CD4-positive, alpha-beta T cell (primary cell): ENCODE data around the gene AP3B2. TPM values are rescaled to one million over a fixed set of nuclear protein-coding genes. Genes with fewer than 3 reads are reported as not detected.

Experiments
- ATAC-seq: fragments of 200-7000 bp; cut with Tn5 transposase; one replicate; pipeline ENCODE4 v1.10.0; 2022; ENCODE audit warnings: mild to moderate bottlenecking; ENCODE audit not compliant: poor library complexity
- CTCF ChIA-PET: fragments of 350-600 bp; sonication (Branson Sonifier 250); formaldehyde crosslinking; loops from one replicate; lab custom pipeline; 2021; ENCODE audit warnings: antibody characterized with exemption, inconsistent platforms; lab: Charles Lee
- POLR2A ChIA-PET: fragments of 350-600 bp; sonication (Branson Sonifier 250); formaldehyde crosslinking; loops from one replicate; lab custom pipeline; 2021; ENCODE audit warnings: antibody characterized with exemption, inconsistent platforms; lab: Charles Lee
- DNase-seq, 14 experiments: peaks; one replicate each; pipeline ENCODE4 v3.0.0-alpha.2; 2013 to 2020; ENCODE audit warnings: mixed read lengths in 2 of 14
- H3K27ac ChIP-seq, 2 donors: one replicate each; pipeline versions ENCODE4 v1.5.1 to v1.7.0; 2013; ENCODE audit warnings: low read length in 2 of 2, low read depth in 1 of 2, mild to moderate bottlenecking in 1 of 2
- H3K27me3 ChIP-seq, 2 experiments: 1 replicate in 1 of 2; 2 replicates in 1 of 2; pipeline versions ENCODE4 v1.6.1 to v1.7.0; 2013; ENCODE audit warnings: low read length in 2 of 2, control low read depth in 1 of 2, mild to moderate bottlenecking in 1 of 2, moderate library complexity in 1 of 2; ENCODE audit not compliant: insufficient read depth in 2 of 2, control insufficient read depth in 1 of 2
- H3K36me3 ChIP-seq: one replicate; pipeline ENCODE4 v1.6.1; 2013; ENCODE audit warnings: low read length, control low read depth; ENCODE audit not compliant: insufficient read depth
- H3K4me1 ChIP-seq: one replicate; pipeline ENCODE4 v1.6.1; 2013; ENCODE audit warnings: low read length, control low read depth; ENCODE audit not compliant: insufficient read depth
- H3K4me3 ChIP-seq: one replicate; pipeline ENCODE4 v1.5.1; 2013; ENCODE audit warnings: mild to moderate bottlenecking, low read length, moderate library complexity
- H3K9me3 ChIP-seq, 2 experiments: 1 replicate in 1 of 2; 2 replicates in 1 of 2; pipeline versions ENCODE4 v1.6.1 to v1.7.0; 2013; ENCODE audit warnings: low read length in 2 of 2, mild to moderate bottlenecking in 2 of 2, control low read depth in 1 of 2, moderate library complexity in 1 of 2; ENCODE audit not compliant: control insufficient read depth in 1 of 2, insufficient read depth in 1 of 2
- H3K27ac Mint-ChIP-seq: one replicate; pipeline ENCODE4 v1.8.0; 2020; ENCODE audit warnings: mixed read lengths
- H3K27me3 Mint-ChIP-seq: one replicate; pipeline ENCODE4 v1.8.0; 2021; ENCODE audit warnings: mixed read lengths
- H3K36me3 Mint-ChIP-seq: one replicate; pipeline ENCODE4 v1.8.0; 2021; ENCODE audit warnings: low read depth, mixed read lengths
- H3K4me1 Mint-ChIP-seq: one replicate; pipeline ENCODE4 v1.8.0; 2021; ENCODE audit warnings: low read depth, mixed read lengths
- H3K4me3 Mint-ChIP-seq: one replicate; pipeline ENCODE4 v1.8.0; 2020; ENCODE audit warnings: mild to moderate bottlenecking, mixed read lengths
- H3K9me3 Mint-ChIP-seq: one replicate; pipeline ENCODE4 v1.8.0; 2020; ENCODE audit warnings: mixed read lengths
- CTCF ChIP-seq: fragments of 200-600 bp; IDR thresholded peaks from one replicate; pipeline ENCODE4 v1.8.0; 2022; ENCODE audit warnings: antibody characterized with exemption, mild to moderate bottlenecking
- intact Hi-C, 2 experiments: fragments of 100-400 bp; cut with DNase I in 1 of 2; cut with micrococcal nuclease in 1 of 2; formaldehyde crosslinking; loops; one replicate each; pipeline versions ENCODE4 v1.15.1 to v1.9.0; 2023 to 2025; cut with DNase I, micrococcal nuclease
- total RNA-seq, 174 experiments: library from RNA in 2 of 174; stranded (reverse) in 2 of 174; gene quantifications; one replicate each; pipeline ENCODE4 v1.2.3 and lab custom pipeline; 2021 to 2026

Gene AP3B2
- total RNA-seq, 2 experiments from 2014 or later = 0.25 to 0.98 TPM

GRCh38 chr15:82697735-82698407, 11.8 kb downstream of the AP3B2 start:
- POLR2A ChIA-PET = no interaction called here
- CTCF ChIA-PET = no interaction called here
- no peaks in the 10 kb centered on the region for H3K36me3 Mint-ChIP-seq
- H3K4me3 ChIP-seq = no peak overlapping the region
- ATAC-seq (no peak), DNase-seq (no peak)
- H3K27ac Mint-ChIP-seq = no peak overlapping the region
- TF ChIP-seq CTCF = no peak
- peaks cover 18% of the 10 kb centered on the region for H3K27me3 Mint-ChIP-seq
- no peaks in the 10 kb centered on the region for H3K27me3 ChIP-seq
- no peaks in the 10 kb centered on the region for H3K9me3 ChIP-seq
- H3K27ac ChIP-seq = no peak overlapping the region
- H3K9me3 Mint-ChIP-seq = no peaks in the 10 kb centered on the region
- no peaks in the 10 kb centered on the region for H3K4me1 ChIP-seq
- H3K36me3 ChIP-seq = no peaks in the 10 kb centered on the region
- intact Hi-C loops = no loop called here
- H3K4me1 Mint-ChIP-seq = no peaks in the 10 kb centered on the region
- H3K4me3 Mint-ChIP-seq = no peak overlapping the region

- no peak overlapping the region for H3K27ac ChIP-seq
- H3K9me3 ChIP-seq = peaks cover 0 to 4% of the 10 kb centered on the region in 2 experiments
- H3K27me3 Mint-ChIP-seq = peaks cover 23% of the 10 kb centered on the region
- POLR2A ChIA-PET = no interaction called here
- CTCF ChIA-PET = no interaction called here
- H3K4me1 Mint-ChIP-seq = no peaks in the 10 kb centered on the region
- H3K27ac Mint-ChIP-seq = no peak overlapping the region
- intact Hi-C loops = no loop called here
- no peaks in the 10 kb centered on the region for H3K36me3 ChIP-seq
- DNase-seq (no peak), ATAC-seq (no peak)
- TF ChIP-seq CTCF = no peak
- no peak overlapping the region for H3K4me3 Mint-ChIP-seq
- no peak overlapping the region for H3K4me3 ChIP-seq
- H3K4me1 ChIP-seq = no peaks in the 10 kb centered on the region
- no peaks in the 10 kb centered on the region for H3K9me3 Mint-ChIP-seq
- no peaks in the 10 kb centered on the region for H3K27me3 ChIP-seq
- H3K36me3 Mint-ChIP-seq = no peaks in the 10 kb centered on the region
These were observed 17.5 kb downstream of the AP3B2 start for GRCh38 chr15:82692171-82692570.

GRCh38 chr15:82689147-82689546, 20.5 kb downstream of the AP3B2 start:
- POLR2A ChIA-PET = no interaction called here
- intact Hi-C loops = no loop called here
- TF ChIP-seq CTCF = no peak

More at GRCh38 chr15:82689147-82689546, 20.5 kb downstream of the AP3B2 start:
- Histone ChIP-seq H3K36me3 (no peaks in the 10 kb centered on the region), H3K27ac (no peak overlapping the region), H3K4me3 (no peak overlapping the region), H3K4me1 (no peaks in the 10 kb centered on the region), H3K27me3 (no peaks in the 10 kb centered on the region), H3K9me3 (peaks cover 0 to 4% of the 10 kb centered on the region in 2 experiments)
- no peaks in the 10 kb centered on the region for H3K9me3 Mint-ChIP-seq
- CTCF ChIA-PET = no interaction called here
- ATAC-seq (no peak), DNase-seq (no peak)
- no peak overlapping the region for H3K27ac Mint-ChIP-seq
- peaks cover 22% of the 10 kb centered on the region for H3K27me3 Mint-ChIP-seq
- no peak overlapping the region for H3K4me3 Mint-ChIP-seq
- H3K4me1 Mint-ChIP-seq = no peaks in the 10 kb centered on the region
- H3K36me3 Mint-ChIP-seq = no peaks in the 10 kb centered on the region
